ENCODE data around the gene WDR93.

WDR93 gene

DNA sequence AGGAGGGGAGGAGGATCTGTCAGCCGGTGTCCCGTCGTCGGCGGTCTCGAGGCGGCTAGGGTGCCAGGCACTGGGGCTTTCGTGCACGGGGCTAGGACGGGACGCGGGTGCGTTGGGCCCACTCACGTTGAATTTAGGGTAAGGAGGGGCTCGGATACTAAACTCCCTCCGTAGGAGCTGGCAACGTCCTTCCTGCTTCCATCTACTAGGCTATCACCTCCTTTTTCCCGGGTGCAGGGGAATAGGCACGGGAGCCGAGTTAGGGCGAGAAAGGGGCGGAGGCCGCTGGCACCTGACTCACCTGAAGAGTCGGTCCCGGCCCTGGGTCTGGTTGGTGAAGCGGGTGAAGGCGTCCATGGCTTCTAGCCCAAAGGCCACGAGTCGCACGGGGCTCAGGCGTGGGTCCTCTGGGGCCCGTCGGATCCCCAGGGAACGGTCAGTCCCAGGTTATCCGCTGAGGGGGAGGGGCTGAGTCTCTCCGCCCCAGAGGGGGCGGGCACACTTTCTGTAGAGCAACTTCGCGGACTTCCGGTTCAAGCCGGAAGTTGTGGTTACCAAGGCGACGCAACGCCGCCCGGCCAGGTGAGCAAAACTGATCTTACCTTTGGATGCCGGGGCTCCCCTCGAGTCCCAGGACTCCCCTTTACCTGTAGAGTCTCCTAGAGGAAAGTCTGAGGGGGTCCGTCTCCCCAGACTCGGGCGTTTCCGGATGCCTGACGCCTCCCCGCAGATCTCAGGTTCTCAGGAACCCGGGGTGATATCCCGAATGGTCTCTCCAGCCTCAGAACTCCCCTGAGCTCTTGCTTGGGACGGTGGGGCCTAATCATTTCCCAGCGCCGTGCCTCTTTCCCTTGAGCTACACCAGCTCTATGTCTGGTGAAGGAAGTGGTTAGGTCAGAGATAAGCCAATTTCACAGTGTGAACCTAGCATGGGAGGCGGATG, at the start of gene WDR93, which contains the start of gene PEX11A:
Gene WDR93 (plus strand): TSS at position 536 of the 943 bp plus-strand sequence. CDS start 10,936 bp downstream, outside the sequence.
Gene PEX11A (minus strand): TSS at position 479 of the 943 bp plus-strand sequence. CDS start 122 bp downstream, at position 357.
- DNase-seq: peak; percentile 52 to 78 (median 72)

DNA sequence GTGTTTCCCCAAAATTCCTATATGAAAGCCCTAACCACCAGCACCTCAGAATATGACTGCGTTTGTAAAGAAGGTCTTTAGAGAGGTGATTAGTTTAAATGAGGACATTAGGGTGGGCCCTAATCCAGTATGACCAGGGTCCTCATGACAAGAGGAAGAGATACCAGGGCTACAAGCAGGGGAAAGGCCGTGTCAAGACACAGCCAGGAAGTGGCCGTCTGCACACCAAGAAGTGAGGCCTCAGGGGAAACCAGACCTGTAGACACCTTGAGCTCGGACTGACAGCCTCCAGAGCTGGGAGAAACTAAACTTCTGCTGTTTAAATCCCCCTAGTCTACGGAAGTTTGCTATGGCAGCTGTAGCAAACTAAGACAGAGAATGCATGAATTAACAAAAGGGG, 49.6 kb upstream of the WDR93 start:
- DNase-seq: no peak

DNA sequence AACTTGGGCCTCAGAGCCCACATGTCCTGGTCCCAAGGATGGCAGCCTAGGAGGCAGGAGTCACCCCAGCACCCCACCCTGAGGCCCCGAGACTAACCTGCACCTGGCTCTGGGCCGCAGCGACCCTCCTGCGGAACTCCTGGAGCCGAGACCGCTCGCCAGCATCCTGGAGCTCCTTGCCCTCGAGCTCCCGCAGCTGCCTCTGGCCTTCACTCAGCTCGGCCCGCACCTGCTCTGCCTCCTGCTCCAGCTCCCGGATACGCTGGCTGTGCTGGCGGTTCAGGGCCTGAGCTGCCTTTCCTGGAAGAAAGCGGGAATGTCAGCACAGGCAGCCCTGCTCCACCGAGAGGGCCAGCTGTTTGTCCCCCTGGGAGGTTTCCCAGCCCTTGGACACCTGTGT, 48.5 kb upstream of the WDR93 start:
- DNase-seq: no peak

DNA sequence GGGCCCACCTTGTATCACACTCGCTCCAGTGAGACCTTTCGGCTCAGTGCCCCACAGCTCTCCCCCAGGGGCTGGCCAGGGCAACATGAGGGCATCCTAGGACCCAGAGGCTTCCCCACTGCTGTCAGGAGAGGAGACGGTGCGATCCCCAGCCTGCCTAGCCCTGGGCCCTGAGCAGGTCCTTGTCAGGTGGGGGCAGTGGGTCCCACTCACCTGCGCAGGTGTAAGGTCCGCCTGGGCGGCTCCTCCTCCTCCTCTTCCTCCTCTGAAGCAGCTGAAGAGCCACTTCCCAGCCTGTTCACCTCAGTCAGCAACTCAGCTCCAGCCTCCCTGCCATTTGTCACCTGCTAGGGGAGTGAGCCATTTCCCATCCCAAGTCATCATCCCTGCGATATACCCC, 44.9 kb upstream of the WDR93 start:
- DNase-seq: no peak

DNA sequence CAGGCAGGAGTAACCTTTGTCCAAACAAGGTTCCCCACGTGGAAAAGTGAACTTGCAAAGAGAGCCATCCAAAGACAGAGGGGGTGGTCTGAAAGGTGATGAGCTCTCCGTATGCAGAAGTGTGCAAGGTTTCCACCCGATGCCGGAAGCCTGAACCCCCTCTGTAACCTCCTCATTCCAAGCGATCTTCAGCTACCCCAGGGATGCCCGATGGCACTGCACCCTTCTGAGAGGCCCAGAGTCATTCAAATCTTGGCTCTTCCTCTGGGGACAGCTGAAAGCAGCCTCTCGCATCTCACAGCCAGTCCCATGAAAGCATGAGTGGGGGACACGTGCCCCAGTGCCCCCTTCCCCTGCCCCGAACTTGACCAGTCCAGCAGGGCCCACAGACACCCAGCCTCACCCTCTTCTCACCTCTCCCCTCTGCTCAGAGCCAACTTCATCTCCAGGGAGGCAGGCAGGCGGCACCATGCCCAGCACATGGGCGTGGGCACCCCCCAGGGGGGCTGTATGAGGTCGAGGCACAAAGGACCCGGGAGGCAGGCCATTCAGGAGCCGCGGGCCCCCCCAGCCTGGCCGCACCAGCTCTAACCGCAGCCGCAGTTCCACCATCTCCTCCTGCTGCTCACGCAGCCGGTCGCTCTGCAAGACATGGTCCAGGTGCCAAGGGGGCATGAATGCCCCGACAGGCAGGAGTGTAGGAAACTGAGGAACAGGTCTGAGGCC, 44.0 kb upstream of the WDR93 start:
- no peak for DNase-seq

DNA sequence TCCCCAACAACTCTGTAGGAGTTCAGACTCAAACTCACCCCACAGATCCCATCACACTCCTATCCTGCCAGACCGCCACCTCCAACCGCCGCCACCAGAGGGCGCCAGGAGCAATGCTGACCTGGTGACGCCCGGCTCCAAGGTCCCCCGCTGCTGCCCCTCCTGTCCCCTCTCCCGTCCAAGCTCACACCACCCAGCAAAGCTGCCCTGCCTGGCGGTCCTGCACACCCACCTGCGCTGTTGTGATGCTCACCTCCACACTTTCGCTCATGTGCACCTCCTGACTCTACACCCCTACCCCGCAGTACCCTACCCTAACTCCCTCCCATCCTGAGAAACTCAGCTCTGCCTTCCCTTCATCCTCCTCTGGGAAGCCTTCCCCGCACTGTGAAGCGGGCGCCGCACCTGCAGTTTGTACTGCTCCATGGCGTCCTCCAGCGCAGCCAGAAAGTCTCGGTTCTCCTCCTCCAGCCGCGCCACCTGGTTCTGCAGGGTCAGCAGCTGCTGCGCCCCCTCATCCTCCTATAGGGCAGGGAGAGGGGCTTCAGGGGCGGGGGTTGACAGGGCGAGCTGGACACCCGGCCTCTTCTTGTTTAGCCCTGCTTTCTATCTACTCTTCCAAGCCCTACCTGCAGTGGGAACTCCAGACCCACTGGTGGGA, 43.3 kb upstream of the WDR93 start:
- DNase-seq: peak in 5 of 6 experiments; percentile 6 to 30 (median 17)

DNA sequence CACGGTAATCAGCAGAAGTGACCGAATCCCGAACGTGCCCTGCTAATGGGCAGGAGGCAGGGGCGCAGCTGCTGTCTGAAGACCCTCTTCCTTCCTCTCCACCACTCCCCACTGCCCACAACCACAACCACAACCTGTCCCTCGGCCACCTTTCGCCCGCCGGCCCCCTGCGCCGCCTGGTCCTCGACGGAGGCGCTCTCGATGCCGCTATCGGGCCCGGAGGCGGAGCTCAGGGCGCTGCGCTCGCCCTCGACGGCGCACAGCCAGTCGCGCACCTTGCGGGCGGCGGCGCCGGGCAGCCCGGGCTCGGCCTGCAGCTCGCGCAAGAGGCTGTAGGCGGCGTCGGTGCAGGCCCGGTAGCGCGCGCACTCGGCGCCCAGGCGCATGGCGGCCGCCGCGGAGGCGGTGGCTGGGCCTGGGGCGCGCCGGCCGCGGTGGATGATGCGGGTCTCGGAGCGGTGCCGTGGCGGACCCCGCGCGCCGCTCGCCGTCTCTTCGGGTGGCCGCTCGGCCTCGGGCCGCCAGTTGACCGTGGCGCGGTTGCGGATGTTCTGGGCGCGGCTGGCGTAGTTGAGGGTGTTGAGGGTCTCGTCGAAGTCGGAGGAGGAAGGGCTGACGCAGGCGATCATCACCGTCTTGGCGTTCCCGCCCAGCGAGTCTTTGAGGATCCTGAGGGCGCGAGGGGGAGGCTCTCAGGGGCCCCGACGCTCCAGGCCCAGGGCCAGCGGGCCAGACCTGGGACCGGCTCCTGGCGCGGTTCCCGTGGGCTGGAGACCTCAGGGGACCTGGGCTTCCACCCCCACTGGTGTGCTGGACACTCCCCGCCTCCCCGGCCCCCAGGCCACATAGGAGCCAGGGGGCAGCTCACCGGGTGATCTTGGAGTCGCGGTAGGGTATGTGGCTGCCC, 42.3 kb upstream of the WDR93 start:
- DNase-seq: no peak

DNA sequence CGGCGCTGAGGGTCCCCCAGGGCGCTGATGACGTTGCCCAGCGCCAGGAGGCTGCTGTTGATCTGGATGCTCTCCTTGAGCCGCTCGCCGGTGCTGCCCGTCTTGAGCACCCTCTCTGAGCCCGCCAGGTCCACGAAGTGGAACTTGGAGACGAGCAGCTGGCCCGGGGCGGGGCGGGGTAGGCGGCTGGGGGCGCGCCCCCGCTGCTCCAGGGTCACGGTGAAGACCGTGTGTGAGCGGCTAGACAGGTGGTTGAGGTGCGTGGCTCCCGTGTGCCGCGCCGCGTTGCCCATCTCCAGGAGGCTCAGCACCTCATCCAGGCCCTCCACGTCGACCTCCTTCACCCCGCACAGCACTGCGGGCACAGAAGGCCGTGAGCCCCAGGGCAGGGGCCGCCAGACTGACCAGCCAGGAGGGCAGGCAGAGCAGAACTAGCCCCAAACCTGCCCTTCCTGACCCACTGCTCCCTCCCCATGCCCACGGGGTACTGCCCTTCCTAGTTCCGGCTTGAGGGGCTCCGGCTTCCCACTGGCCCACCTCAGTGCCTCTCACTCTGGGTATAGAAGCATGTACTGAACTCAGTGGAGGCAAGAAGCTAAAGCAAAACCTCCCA, 41.5 kb upstream of the WDR93 start:
- DNase-seq: no peak

DNA sequence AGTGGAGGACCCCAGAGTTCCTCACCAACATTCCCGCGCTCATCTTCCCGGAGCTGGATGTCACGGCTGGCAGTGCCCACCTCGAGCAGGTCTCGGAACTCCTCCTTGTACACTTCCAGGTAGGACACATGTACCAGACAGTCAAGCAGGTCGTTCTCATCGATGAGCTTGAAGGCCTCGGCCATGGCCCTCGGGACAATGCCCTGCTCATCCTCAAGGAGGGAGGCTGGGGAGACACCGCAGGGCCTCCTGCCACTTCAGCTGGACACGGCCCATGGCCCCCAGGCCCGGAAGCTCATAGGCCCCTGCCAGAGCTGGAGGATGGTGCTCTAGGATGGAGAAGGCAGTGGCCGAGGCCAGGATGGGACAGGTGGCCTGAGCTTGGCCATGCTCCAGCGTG, 40.9 kb upstream of the WDR93 start:
- no peak for DNase-seq

DNA sequence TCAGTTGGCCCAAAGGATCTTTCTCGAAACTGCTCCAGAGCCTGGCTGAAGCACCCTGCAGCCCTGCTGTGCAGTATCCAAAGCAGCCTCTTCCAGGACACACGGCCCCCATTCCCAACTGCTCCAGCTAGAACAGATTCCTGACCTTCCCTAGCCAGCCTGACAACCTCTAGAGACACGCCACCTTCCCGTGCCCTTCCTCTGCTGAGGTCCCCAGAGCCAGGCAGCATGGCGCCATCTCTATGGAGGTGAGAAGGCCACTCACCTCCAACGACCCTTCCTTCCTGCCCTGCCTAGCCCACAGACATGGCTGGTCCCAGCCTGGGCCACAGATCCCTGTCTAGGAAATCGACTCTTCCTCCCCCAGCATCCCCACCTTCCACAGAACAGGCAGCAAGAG, 38.5 kb upstream of the WDR93 start:
- DNase-seq: no peak

DNA sequence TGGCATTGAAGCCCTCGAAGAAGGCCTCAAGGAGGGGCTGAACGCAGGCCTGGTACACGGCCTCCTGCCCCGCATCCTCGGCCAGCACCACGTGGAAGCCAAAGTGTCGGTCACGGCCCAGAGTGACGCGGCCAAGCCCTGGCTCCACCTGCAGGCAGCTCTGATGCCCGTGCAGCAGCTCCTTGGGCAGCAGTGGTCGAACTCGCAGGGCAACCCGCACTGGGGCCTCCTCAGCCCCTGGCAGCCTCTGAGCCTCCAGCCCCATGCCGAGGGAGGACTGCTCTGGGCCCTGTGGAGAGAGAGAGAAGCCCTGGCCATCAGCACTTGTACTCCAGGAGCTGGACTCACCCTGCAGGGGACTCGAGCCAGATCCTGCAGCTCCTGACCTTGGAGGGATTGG, 37.9 kb upstream of the WDR93 start:
- DNase-seq: no peak

DNA sequence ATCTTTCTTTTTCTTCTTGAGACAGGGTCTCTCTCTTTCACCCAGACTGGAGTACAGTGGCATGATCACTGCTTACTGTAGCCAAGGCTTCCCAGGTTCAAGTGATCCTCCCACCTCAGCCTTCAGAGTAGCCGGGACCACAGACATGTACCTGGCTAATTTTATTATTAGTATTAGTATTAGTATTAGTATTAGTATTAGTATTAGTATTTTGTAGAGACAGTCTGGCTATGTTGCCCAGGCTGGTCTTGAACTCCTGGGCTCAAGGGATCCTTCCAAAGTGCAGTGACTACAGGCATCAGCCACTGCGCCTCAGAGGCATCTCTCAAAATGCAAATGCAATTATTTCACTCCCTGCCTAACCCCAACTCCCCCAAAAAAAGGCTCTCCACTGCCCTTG, 37.0 kb upstream of the WDR93 start:
- no peak for DNase-seq

DNA sequence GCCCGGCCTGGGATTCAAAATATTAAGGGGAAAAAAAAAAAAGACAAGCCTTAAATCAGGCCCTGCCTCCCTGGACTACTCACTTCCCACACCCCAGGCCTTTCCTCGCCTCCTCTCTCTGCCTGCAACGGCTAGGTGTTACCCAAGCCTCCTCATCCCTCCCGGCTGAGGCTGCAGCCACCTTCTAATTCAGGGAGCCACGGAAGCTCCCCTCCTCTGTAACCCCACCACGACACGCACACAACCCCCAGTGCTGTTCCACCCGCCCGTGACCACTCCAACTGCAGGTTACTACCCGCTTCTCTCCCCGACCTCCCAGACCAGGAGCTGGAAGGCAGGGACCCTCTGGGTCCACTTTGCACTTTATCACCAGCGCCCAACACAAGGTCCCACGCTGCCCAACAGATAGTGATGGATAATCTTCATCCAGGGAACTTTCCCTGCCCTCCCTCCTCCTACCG, 36.3 kb upstream of the WDR93 start:
- no peak for DNase-seq

DNA sequence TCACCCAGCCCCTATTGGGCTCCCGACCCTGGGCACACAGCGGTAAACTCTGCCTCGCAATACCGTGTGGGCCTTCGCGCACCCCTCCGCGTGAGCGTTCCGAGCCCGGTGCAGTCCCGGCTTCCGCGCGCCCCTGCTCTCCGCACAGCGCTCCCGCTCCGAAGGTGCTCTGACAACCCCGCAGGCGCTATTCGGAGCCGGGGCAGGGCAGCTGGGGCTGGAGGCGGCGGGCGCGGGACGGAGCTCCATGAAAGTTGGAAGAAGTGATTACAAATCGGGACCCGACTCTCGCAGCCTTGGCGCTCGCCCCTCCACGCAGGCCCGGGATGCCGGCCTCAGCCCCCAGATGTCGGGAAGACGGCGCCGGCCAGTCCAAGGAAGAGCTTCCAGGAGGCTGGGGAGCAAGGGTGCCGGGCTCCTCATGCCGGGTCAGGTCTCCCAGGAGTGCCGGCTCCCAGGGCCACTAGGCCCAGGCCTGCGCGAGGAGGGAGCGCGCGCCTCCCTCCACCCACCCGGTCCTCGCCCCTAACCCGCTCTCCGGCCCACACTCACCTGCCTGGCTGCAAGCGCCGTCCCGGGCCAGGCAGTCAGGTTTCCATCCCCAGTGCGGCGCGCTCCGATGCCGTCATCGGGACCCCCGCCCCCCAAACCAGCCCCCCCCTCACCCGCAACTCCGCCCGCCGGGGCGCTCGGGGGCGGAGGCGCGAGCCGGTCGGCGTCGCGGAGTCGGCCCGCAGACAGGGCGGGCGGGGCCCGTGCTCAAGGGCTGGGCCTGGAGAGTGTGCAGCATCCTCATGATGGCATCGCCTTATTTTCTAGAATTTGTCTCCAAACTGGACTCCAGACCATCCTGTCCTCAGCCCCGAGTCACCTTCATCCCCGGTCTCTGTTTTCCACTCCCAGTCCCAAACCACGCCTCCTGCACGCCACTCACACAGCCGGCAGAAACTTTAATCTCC, 35.5 kb upstream of the WDR93 start, which contains the start of gene KIF7:
Gene KIF7 (minus strand): TSS at position 621 of the 959 bp plus-strand sequence. CDS start 2,537 bp downstream, outside the sequence.
- no peak for DNase-seq

DNA sequence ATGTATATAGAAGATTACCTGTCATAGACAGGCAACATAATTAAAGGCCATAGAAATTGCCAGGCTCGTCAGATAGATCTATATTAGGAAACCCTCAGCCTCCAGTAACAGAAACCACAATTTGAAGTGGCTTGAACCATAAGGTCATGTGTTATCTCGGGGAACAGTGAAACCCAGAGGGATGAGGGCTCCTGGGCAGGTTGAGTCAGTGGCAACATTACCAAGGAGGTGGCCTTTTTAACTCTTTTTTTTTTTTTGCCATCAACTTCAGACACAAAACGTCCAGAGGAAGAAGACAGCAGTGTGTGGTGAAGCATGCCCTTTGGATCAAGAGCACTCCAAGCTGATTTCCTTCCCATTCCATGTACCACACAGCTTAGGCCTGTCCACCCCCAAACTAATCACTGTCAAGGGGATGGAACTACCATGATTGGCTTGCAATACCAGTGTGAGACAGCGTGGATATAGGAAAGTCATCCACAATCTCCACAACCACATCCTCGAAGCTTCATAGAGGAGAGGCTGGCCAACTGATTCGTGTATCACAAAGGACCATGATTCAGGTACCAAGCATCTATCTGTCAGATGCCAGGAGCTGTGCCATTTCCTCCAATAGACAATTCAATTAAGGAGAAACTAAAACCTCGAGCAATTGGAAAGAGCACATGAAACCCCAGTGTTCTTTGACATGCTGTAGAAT, 34.3 kb upstream of the WDR93 start:
- DNase-seq: no peak

DNA sequence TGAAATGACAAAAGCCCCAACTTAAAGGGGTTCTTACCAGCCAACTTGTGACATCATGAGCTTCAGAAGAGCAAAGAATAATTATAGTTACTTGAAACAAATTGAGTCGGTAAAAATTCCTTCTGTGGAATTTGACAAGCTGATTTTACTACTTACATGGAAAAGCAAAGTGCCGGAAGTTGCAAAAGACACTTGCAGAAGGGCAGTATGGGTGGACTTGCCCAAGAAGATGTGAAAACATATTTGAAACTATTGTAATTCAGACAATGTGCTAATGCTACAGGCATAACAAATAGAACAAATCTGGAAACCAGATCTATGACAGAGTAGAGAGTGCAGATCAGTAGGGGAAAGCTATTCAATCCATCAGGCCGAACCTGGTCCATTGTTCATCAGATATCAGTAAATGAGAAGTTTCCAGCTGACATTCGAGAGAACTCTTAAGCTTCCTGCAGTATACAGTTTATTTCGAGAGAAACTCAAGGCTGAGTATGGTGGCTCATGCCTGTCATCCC, 32.9 kb upstream of the WDR93 start:
- DNase-seq: no peak

DNA sequence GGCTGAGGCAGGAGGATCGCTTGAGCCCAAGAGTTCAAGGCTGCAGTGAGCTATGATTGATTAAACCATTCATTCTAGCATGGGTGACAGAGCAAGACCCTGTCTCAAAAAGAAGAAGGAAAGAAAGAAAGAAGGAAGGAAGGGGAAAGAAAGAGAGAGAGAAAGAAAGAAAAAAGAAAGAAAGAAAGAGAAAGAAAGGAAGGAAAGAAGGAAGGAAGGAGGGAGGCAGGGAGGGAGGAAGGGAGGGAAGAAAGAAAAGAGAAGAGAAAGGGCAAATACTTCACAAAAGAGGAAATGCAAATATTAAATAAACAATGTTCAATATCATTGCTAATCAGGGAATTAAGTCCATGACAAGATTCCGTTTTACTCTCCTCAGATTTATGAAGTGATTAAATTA, 31.3 kb upstream of the WDR93 start:
- no peak for DNase-seq

DNA sequence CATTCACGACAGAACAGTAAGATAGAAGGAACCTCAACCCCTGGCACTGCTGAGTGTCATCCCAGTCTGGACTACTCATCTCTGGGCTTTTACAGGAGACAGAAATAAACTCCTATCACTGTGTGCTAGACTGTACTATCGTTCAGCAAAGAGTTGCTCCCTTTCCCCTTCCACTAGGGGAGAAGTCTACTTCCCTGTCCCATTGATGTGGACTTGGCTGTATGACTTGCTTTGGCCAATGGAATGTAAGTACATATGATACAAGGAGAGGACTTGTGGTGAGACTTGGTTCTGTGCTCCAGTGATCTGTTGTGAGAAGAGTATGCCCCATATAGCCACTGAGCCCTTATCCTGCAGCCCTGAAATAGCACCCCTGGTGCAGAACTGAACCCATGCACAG, 30.1 kb upstream of the WDR93 start:
- DNase-seq: no peak

DNA sequence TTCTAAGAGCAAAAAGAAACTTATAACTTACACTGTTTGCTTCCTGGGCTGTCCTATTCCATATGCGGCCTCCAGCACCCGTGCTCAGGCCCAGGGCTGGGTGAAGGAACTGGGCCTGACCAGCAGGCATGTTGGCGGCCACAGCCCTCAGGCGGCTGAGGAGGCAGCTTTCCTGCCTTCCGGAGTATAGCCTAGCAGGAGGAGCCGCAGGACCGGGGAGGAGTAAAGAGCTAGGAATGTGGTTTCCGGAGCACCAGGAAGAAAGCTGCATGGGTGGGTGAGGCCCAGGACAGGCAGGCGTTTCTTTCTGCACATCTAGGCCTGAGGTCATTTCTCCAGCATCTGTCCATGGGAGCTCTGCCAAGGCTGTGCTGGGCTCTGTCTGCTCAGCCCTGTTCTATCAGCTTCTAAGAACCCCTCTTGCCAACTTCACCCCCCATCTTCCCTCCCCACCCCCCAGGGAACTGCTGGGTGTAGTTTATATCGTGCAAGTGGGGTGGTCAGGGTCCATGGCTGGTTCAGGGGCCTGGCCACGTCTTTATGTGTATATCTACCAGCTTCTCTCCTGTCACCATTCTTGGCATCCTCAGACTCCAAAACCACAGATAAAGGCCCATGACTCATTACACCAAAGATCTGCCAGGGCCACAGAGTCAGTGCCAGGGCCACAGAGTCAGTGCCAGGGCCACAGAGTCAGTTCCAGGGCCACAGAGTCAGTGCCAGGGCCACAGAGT, 27.6 kb upstream of the WDR93 start:
- no peak for DNase-seq

Data from stimulated activated naive CD4-positive, alpha-beta T cell (primary cell).